ENCODE results near the gene CTIF. TPM values are rescaled to one million over a fixed set of nuclear protein-coding genes. Genes with fewer than 3 reads are reported as not detected.

The CTIF gene
- polyA plus RNA-seq, 1 of the 3 experiments (the other 2 are of a cell fraction) = 47.2 TPM

DNA sequence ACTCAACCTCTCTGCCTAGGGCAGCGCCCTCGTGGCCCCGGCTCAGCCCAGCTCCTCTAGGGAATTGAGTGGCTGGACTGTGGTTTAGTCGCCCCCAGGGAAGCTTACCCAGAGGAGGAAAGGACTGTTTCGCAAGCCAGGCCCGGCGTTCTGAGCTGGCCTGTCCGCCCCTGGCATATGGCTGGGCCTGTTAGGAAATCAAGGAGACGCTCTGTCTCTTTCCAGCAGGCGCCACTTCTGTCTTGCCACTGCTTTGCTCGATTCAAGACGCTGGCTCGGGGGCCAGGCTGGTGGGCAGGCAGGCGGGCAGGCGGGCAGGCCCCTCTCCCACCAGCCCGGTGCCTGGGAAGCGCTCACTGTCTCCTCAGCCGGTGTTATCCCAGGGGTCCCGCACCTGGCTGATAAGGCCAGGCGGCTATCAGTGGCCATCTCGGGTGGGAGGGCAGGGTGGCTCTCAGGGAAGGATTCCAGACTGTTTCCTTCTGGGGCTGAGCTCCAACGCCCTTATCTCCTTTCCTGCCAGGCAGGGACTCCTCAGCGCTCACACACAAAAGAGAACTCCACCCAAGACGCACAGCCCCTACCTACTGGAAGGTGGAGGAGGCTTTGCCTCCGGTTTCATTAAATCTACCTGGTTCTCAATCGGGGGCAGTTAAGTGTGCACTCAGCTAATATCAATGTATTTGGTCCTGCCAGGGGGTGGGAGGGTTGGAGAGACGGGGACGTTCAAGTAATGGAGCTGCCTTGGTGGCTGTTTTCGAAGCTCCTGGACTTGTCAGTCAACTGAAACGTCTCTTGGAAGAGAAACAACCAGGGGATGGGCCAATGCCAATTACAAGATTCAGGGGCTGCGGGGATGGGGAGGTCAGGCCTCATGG lies 302.8 kb downstream of the CTIF start:
- 82% methylated on average over 15 of the region's 31 CpGs for WGBS (ENCODE audit: low lambda C conversion rate)
- Histone ChIP-seq H3K9me3 (no peaks in the 10 kb centered on the region), H3K4me2 (no peak overlapping the region), H3K36me3 (replicated peaks in 1 of 2; ENCODE audit: control insufficient read depth in 1 of 2, insufficient read depth in 2 of 2, low read length in 1 of 2) (no peaks in the 10 kb centered on the region), H3K4me3 (ENCODE audit: low read depth in 2 of 2, low read length in 1 of 2) (no peak overlapping the region), H3K27ac (ENCODE audit: low read depth in 2 of 2, low read length in 1 of 2) (peak overlapping the region in 1 of 2 experiments; percentile 76; a peak in 2 of 4 replicates), H3K27me3 (ENCODE audit: insufficient read depth) (no peaks in the 10 kb centered on the region), H2AFZ (ENCODE audit: low read depth) (no peak overlapping the region), H3K4me1 (ENCODE audit: control insufficient read depth in 1 of 2, insufficient read depth in 2 of 2, low read depth in 1 of 2, low read length in 1 of 2) (peaks cover 31 to 60% of the 10 kb centered on the region in 2 experiments; a peak in 3 of 4 replicates), H3K9ac (no peak overlapping the region), H3F3A (replicated peaks; ENCODE audit: insufficient read depth) (peaks cover 29% of the 10 kb centered on the region), H3K9me2 (no peaks in the 10 kb centered on the region), H4K20me1 (ENCODE audit: insufficient read depth) (no peaks in the 10 kb centered on the region), H3K79me2 (ENCODE audit: insufficient read depth) (peaks cover 10% of the 10 kb centered on the region; the same call in 1 of the 2 replicates)
- ChIA-PET POLR2A (interaction anchor here (1.9 kb wide), 1 partner anchor 18 kb away, joined by 4 read pairs; no protein-coding TSS in a partner anchor), CTCF (interaction anchor here (1.6 kb wide), 1 partner anchor 13 kb away, joined by 3 read pairs; no protein-coding TSS in a partner anchor)
- DNase-seq = peak; percentile 77
- TF ChIP-seq GATA2 (CRISPR knock-in tag; IDR thresholded peaks at IDR 0.05) (peak; percentile 82), TAF1 (IDR thresholded peaks at IDR 0.05; ENCODE audit: borderline replicate concordance, low read depth, low read length) (no peak)

DNA sequence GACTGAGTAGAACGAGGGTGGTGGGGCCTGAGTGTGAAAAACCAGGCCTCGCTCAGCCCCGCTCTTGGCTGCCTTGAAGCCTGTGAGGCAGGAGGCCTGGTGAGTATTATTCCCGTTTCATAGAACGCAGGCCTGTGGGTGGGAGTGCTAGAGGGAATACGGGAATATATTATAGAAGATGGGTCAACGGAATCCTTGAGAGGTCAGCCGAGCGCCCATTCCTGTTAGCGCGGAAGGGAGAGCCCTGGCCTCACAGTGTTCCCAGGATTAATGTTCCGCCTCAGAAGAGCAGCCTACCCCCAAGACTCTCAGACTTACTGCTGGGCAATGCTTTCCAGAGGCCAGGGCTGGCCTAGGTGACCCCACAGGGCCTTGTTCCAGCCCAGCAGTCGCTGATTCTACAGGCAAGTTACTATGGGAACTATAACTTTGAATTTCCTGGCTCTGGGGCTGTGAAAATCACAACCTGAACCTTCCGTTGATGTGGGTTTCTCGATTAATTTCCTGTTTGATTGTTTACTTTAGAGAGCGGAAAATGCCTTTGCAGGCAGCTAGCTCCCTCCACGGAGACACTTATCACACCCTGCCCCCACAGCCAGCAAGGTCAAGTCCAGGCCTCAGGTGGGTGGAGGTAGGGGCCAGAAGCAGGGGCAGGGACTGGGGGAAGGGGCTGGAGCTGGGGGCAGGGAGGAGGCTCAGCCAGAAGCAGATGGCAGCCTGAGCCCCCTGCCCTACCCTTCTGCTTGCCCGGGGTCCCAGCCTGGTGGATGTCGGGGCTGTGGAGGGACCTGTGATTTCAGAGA lies 303.6 kb downstream of the CTIF start:
- DNase-seq = no peak
- H4K20me1 ChIP-seq (ENCODE audit: insufficient read depth) = no peaks in the 10 kb centered on the region
- 89% methylated on average over 18 of the region's 19 CpGs for WGBS (ENCODE audit: low lambda C conversion rate)
- no peaks in the 10 kb centered on the region for H3K9me3 ChIP-seq
- H3K79me2 ChIP-seq (ENCODE audit: insufficient read depth) = peaks cover 3% of the 10 kb centered on the region; the same call in 1 of the 2 replicates
- no peak overlapping the region for H3K4me3 ChIP-seq (ENCODE audit: low read depth in 2 of 2, low read length in 1 of 2)
- H3K27me3 ChIP-seq (ENCODE audit: insufficient read depth) = no peaks in the 10 kb centered on the region
- no peak overlapping the region for H3K4me2 ChIP-seq
- TF ChIP-seq POLR2AphosphoS5 (IDR thresholded peaks at IDR 0.05; ENCODE audit: low read depth, low read length) (no peak), EZH2phosphoT487 (IDR thresholded peaks at IDR 0.05; ENCODE audit: borderline replicate concordance, low read depth) (no peak), JUND (IDR thresholded peaks at IDR 0.05) (no peak), FOXJ3 (CRISPR knock-in tag; IDR thresholded peaks at IDR 0.05) (no peak)
- no peak overlapping the region for H3K9ac ChIP-seq
- peak overlapping the region in 1 of 2 experiments; percentile 76; a peak in 2 of 4 replicates for H3K27ac ChIP-seq (ENCODE audit: low read depth in 2 of 2, low read length in 1 of 2)
- ChIA-PET POLR2A (interaction anchor here (1.9 kb wide), 1 partner anchor 17 kb away, joined by 4 read pairs; no protein-coding TSS in a partner anchor), CTCF (interaction anchor here (1.6 kb wide), 1 partner anchor 14 kb away, joined by 3 read pairs; no protein-coding TSS in a partner anchor)
- H3F3A ChIP-seq (replicated peaks; ENCODE audit: insufficient read depth) = peaks cover 23% of the 10 kb centered on the region
- no peaks in the 10 kb centered on the region for H3K9me2 ChIP-seq
- no peak overlapping the region for H2AFZ ChIP-seq (ENCODE audit: low read depth)
- peaks cover 26 to 54% of the 10 kb centered on the region in 2 experiments; a peak in 3 of 4 replicates for H3K4me1 ChIP-seq (ENCODE audit: control insufficient read depth in 1 of 2, insufficient read depth in 2 of 2, low read depth in 1 of 2, low read length in 1 of 2)
- no peaks in the 10 kb centered on the region for H3K36me3 ChIP-seq (replicated peaks in 1 of 2; ENCODE audit: control insufficient read depth in 1 of 2, insufficient read depth in 2 of 2, low read length in 1 of 2)

GRCh38 chr18:48843162-48843561 lies 304.3 kb downstream of the CTIF start:
- Histone ChIP-seq H3K9ac (no peak overlapping the region), H3K4me3 (ENCODE audit: low read depth in 2 of 2, low read length in 1 of 2) (no peak overlapping the region), H3K9me2 (no peaks in the 10 kb centered on the region), H4K20me1 (ENCODE audit: insufficient read depth) (no peaks in the 10 kb centered on the region), H3K4me2 (no peak overlapping the region), H3K79me2 (ENCODE audit: insufficient read depth) (peaks cover 3% of the 10 kb centered on the region; the same call in 1 of the 2 replicates), H3K4me1 (ENCODE audit: control insufficient read depth in 1 of 2, insufficient read depth in 2 of 2, low read depth in 1 of 2, low read length in 1 of 2) (peaks cover 20 to 52% of the 10 kb centered on the region in 2 experiments; a peak in 3 of 4 replicates), H3K36me3 (replicated peaks in 1 of 2; ENCODE audit: control insufficient read depth in 1 of 2, insufficient read depth in 2 of 2, low read length in 1 of 2) (no peaks in the 10 kb centered on the region), H3K27me3 (ENCODE audit: insufficient read depth) (no peaks in the 10 kb centered on the region), H3F3A (replicated peaks; ENCODE audit: insufficient read depth) (peaks cover 16% of the 10 kb centered on the region), H3K9me3 (no peaks in the 10 kb centered on the region), H2AFZ (ENCODE audit: low read depth) (no peak overlapping the region), H3K27ac (ENCODE audit: low read depth in 2 of 2, low read length in 1 of 2) (peak overlapping the region in 1 of 2 experiments; percentile 41; a peak in 1 of 4 replicates)
- WGBS (ENCODE audit: low lambda C conversion rate) = 77% methylated on average over 5 of the region's 8 CpGs
- POLR2A ChIA-PET = interaction anchor here (1.9 kb wide), 1 partner anchor 16 kb away, joined by 4 read pairs; no protein-coding TSS in a partner anchor
- CTCF ChIA-PET = no interaction called here
- 0 out of 2 replicates have a peak, but pooled peaks have one; percentile 28 for TF ChIP-seq GATA2 (CRISPR knock-in tag; IDR thresholded peaks at IDR 0.05)
- TF ChIP-seq SMC3 (IDR thresholded peaks at IDR 0.05; ENCODE audit: low read depth, low read length) = no peak
- no peak for DNase-seq

Measured in SK-N-SH (cell line).